MV-4-11 (cell line): ENCODE data around the gene RDH16.
"Not testable (repeated sequence)": the region's sequence is repeated elsewhere in the genome, so short reads cannot be mapped to it uniquely, and the experiment has no call there.

ENCODE experiments used
- DNase-seq: peaks from one replicate; lab custom pipeline; 2025; lab: John Stamatoyannopoulos, UW

The RDH16 gene

DNA sequence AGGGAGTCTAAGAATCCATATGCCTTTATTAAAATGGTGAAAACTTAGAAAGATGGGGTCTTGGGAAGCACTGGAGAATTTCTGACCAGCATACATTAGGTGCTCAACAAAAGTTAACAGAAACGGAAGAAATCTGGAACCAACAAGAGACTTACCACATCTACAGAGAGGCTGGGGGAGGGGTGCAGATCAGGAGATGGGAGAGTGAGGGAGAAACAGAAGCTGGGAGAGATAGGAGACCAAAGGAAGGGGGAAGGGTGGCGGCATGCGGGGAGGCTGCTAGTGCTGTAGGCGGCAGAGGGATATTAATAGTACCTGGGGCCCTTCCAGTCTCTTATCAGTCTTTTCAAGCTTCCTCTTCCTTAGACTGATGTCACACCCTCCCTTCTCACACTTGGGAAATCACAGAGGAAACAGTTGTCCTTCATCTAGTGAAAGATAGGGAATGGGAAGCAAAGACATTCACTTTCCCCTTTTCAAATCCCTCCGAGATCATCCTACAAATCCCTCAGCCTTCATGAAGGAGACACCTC is 30.9 kb upstream of the RDH16 start:
- peak; percentile 31 for DNase-seq

DNA sequence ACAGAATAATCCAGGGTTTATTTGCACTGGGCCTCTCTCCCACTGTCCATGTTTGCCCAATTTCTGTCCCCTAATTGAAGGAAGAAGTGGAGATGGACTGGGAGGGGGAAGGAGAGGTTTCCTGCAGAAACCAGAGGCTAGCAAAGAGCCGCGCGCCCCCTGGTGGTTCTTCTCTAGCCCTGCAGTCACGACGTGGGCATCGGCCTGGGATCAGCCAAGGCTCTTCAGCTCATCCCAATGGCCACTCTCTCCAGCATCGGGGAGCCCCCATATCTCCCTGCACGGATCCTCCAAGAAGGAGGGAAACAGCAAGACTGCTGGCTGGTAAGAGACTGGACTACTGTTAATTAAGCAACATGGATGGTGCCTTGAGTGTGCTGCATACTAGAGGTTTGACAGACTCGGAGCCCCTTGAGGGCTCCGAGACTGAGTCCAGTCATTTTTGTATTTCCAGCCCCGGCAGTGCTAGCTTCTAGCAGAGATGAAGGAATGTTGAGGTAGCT is 30.2 kb upstream of the RDH16 start:
- DNase-seq, result peak; percentile 56

DNA sequence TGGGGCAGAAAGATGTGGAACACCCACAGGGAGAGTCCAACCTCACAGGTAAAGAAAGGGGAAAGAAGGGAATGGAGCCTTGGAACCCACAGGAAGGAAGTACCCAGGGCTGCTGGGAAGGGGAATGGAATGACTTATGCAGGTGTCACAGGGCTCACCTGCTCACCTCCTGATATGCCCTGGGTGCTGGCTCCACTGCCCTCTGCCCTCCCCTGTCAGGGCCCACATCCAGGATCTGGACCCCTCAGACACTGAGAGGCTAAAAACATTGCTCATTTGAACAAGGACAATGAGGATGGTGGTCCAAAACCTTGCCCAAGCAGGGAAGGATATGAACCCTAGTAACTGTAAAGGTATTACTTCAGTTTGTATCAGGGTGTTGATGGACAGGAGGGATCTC is 29.6 kb upstream of the RDH16 start:
- DNase-seq, result no peak

DNA sequence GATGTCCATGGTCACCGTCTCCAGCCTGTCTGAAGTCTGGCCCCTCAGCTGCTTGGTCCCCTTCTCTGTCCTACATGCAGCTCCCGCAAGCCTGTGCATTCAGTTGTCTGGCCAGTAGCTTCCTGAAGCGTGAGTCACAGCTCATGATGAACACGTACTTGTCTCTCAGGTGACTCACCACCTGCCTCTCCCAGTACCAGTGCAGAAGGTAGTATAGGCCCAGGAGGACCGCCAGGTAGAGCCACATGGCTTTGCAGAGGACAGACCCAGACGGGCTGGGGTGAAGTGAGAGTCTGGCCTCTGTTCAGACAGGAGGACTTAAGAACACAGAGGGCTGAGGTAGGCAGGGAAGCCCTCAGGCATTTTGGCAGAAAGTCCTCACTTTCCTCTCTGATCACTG is 28.3 kb upstream of the RDH16 start:
- not testable (repeated sequence) for DNase-seq

DNA sequence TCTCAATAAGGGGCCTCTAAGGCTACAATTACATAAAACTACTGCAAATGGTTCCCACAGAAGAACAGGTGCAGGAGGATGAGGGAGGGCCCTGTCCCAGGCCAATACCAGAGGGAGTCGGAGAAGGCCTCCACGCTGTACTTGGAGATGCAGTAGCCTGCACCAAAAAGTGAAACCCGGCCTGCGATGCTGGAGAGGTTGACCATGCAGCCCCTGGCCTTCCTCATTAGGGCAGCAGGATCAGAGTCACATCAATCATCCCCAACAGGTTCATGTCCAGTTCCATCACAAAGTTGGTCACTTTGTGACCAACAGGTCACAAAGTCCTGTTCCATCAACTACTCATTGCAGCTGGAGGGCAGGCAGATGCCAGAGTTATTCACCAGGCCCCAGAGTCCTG is 26.0 kb upstream of the RDH16 start:
- no peak for DNase-seq

DNA sequence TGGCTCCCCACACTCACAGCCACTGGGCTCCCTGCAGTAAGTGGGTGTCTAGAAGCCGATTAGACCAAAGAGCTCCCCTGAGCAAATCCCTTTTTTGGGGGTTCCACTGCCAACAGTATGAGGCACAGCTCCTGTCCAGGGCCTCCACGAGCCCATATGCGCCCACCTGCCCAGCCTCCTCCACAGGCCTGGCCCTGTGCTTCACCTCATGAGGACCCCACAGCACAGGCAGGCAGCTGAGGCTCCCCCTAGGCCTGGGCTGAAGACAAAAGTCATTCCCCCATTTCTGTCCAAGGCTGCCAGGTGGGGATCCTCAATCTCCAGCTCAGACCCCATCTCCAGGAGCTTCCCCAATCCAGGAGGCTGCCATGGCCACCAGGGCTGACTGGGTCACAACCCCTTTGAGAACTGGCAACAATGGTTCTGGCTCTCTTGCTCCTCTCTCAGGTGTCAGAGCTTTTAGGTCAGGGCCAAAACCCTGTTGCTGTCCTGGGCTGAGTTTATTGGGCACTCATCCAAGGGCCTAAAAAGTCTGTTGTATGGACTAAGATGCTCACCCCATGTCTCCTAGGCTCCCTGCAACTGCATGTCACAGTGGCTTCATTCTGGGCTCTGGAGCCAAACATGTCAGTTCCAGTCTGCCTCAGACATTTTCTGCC is 25.3 kb upstream of the RDH16 start:
- not testable (repeated sequence) for DNase-seq

DNA sequence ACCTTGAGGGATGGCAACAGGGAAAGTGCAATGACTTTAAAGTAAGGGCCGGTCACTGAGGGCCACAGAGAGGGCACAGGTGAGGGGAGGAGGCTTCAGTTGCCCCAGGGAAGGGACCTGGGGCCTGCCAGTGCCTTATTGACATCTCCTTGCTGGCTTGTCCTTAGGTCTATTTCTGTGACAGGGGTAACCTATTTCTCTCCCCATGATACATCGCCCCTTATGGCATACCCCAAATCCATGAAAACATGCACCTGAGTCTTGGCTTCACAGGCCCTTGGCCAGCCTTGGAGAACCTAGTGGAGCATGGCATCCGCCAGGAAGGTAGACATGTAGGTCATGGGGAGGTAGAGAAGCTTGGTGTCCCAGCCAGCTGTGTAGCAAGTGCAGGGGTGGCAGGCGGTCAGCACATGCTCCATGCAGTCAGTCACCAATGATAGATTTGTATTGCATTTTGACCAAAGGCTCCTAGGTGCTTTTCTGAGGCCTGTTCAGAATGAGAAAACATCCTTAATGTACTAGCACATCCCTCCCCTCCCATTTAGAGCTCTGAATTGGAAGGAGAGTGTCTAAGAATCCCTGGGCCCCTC is 23.6 kb upstream of the RDH16 start:
- no peak for DNase-seq

DNA sequence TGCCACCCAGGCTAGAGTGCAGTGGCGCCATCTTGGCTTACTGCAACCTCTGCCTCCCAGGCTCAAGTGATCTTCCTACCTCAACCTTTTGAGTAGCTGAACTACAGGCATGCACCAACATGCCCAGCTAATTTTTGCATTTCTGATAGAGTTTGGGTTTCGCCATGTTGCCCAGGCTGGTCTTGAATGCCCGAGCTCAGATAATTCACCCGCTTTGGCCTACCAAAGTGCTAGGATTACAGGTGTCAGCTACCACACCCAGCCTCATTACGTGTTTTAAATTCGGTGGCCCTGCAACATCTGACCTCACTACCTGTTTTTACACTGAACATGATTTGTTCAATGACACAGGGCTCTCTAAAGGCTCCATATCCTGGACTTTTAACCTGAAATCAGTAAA is 22.9 kb upstream of the RDH16 start:
- no peak for DNase-seq

DNA sequence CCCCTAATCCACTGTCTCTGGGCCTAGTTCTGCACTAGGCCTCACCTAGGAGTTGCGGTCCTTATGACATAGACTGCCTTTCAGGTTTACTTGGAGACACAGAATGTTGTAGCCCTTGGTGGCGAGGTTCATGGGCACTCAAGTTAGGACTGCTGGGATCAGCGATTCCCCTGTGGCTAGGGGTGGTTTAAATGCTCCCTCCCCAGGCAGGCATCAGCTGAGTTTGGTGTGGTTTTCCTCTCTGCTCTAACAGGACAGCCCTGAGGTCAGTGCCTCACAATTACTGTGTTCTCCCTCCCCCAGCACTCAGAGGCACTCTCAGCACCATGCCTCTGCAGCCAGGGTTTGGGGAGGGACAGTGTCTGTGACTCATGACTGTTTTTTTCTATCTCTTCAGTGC is 22.2 kb upstream of the RDH16 start:
- no peak for DNase-seq

DNA sequence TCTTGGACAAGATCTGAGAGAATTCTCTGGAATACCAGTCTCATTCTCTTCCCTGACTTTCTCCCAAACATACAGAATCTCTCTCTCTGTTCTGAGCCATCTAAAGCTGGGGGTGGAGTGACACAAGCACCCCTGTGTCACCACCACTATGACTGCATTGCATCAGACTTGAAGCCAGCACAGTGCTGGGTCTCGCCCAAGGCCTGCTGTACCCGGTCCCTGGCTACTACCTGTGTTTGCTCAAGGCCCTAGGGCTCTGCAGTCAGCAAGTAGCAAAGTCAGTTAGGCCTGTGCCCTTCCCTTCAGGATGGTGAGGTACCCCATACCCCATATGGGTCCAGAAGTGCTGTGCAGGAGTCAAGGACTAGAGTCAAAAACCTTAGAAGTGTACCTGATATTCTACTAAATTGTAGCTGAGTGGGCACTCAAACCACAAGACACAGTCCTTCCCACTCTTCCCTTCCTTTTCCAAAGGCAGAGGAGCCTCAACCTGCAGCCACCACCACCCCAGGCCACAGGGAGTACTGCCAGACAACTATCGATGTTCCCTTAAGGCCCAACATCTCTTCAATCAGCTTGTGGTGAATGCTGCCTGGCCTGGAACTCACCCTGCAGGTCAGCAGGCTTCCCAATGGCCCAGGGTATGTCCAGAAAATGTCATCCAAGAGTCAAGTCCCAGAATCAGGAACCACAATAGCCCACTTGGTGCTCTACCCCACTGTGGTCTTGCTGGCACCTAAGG is 21.2 kb upstream of the RDH16 start:
- DNase-seq, result no peak

DNA sequence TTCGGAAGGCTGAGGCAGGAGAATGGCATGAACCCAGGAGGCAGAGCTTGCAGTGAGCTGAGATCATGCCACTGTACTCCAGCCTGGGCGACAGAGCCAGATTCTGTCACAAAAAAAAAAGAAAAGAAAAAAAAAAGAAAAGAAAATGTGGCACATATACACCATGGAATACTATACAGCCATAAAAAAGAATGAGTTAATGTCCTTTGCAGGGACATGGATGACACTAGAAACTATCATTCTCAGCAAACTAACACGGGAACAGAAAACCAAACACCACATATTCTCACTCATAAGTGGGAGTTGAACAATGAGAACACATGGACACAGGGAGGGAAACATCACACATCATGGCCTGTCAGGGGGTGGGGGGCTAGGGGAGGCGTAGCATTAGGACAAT is 20.0 kb upstream of the RDH16 start:
- not testable (repeated sequence) for DNase-seq

DNA sequence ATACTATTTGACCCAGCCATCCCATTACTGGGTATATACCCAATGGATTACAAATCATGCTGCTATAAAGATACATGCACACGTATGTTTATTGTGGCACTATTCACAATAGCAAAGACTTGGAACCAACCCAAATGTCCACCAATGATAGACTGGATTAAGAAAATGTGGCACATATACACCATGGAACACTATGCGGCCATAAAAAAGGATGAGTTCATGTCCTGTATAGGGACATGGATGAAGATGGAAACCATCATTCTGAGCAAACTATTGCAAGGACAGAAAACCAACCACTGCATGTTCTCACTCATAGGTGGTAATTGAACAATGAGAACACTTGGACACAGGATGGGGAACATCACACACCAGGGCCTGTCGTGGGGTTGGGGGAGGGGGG is 16.8 kb upstream of the RDH16 start:
- not testable (repeated sequence) for DNase-seq

DNA sequence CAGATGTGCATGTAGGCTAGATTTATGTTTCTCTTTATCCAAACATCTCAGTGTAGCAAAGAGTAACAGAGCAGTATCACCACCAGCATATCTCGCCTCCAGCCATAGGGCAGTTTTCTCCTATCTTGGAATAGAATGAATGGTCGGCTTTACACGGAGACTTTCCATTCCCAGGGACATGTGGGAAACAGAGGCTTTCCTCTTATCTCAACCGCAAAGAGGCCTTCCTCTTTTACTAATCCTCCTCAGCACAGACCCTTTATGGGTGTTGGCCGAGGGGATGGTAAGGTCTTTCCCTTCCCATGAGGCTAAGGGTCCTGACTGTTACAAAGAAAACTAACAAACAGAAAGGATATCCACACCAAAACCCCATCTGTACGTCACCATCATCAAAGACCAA is 11.5 kb upstream of the RDH16 start:
- DNase-seq, result peak; percentile 21

DNA sequence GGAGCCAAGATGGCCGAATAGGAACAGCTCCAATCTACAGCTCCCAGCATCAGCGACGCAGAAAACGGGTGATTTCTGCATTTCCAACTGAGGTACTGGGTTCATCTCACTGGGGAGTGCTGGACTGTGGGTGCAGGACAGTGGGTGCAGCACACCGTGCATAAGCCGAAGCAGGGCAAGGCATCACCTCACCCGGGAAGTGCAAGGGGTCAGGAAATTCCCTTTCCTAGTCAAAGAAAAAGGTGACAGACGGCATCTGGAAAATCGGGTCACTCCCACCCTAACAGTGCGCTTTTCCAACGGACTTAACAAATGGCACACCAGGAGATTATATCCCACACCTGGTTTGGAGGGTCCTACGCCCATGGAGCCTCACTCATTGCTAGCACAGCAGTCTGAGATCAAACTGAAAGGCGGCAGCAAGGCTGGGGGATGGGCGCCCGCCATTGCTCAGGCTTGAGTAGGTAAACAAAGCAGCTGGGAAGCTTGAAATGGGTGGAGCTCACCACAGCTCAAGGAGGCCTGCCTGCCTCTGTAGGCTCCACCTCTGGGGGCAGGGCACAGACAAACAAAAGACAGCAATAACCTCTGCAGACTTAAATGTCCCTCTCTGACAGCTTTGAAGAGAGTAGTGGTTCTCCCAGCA is 8.7 kb upstream of the RDH16 start:
- DNase-seq, result not testable (repeated sequence)

DNA sequence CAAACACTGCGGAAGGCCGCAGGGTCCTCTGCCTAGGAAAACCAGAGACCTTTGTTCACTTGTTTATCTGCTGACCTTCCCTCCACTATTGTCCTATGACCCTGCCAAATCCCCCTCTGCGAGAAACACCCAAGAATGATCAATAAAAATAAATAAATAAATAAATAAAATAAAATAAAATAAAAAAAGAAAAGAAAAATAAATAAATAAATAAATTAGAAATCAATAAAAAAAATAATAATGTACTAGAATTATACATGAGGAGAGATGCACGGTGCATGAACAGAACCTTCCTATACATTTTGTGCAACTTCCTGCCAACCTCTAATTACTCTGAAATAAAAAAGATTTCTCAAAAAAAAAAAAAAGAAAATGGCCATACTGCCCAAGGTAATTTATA is 7.7 kb upstream of the RDH16 start:
- DNase-seq, result not testable (repeated sequence)

DNA sequence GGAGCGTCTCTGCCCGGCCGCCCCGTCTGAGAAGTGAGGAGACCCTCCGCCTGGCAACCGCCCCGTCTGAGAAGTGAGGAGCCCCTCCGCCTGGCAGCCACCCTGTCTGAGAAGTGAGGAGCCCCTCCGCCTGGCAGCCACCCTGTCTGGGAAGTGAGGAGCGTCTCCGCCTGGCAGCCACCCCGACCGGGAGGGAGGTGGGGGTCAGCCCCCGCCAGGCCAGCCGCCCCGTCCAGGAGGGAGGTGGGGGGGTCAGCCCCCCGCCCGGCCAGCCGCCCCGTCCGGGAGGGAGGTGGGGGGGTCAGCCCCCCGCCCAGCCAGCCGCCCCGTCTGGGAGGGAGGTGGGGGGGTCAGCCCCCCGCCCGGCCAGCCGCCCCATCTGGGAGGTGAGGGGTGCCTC is 6.1 kb upstream of the RDH16 start:
- not testable (repeated sequence) for DNase-seq

DNA sequence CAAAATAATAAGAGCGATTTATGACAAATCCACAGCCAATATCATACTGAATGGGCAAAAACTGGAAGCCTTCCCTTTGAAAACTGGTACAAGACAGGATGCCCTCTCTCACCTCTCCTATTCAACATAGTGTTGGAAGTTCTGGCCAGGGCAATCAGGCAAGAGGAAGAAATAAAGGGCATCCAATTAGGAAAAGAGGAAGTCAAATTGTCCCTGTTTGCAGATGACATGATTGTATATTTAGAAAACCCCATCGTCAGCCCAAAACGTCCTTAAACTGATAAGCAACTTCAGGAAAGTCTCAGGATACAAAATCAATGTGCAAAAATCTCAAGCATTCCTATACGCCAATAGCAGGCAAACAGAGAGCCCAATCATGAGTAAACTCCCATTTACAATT is 4.8 kb upstream of the RDH16 start:
- DNase-seq, result not testable (repeated sequence)

DNA sequence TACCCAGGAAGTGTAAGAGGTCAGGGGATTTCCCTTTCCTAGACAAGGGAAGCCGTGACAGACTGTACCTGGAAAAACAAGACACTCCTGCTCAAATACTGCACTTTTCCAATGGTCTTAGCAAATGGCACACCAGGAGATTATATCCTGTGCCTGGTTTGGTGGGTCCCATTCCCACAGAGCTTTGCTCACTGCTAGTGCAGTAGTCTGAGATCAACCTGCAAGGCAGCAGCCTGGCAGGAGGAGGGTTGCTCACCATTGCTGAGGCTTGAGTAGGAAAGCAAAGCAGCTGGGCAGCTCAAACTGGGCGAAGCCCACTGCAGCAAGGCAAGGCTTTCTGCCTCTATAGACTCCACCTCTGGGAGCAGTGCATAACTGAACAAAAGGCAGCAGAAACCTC is 1.0 kb upstream of the RDH16 start:
- DNase-seq, result no peak

DNA sequence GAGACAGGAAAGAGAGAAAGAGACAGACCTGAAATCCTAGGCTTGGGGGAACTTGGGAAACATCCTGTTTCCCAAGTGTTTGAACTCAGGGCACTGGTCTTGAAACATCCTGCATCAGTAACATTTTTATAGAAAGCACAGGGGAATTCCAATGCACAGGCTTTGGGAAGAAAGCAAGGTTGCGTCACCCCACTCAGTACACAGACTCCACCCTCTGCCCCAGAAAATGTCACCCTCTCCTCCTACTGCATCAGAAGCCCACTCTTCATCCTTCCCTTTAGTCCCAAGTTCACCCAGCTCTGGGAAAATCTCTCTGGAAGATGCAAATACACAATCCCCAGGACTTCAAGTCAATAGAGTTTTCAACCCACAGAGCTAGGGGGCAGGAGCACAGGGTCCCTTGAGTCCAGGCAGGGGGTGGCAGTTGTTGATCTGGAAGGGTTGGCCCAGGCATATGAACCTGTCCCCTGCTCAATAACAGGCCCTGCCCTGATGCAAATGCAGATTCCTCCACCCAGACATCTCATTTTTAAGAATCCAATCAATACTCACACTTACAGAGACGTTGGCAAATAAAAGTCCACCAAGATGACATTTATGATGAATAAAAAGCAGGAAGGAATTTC is 1.7 kb downstream of the RDH16 start:
- DNase-seq, result no peak

DNA sequence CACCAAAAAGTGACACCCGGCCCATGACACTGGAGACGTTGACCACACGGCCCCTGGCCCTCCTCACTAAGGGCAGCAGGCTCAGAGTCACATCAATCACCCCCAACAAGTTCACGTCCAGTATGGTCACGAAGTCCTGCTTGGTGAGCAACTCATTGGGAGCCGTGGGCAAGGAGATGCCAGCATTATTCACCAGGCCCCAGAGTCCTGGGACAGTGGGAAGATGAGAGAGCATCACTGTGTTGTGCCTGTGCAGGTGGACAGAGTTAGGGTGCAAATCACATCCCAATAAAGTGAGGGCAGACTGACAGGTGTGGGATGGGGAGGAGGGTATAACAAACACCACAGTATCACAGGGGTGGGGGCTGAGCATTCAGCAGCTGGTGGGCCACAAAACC is 2.5 kb downstream of the RDH16 start:
- DNase-seq, result no peak

DNA sequence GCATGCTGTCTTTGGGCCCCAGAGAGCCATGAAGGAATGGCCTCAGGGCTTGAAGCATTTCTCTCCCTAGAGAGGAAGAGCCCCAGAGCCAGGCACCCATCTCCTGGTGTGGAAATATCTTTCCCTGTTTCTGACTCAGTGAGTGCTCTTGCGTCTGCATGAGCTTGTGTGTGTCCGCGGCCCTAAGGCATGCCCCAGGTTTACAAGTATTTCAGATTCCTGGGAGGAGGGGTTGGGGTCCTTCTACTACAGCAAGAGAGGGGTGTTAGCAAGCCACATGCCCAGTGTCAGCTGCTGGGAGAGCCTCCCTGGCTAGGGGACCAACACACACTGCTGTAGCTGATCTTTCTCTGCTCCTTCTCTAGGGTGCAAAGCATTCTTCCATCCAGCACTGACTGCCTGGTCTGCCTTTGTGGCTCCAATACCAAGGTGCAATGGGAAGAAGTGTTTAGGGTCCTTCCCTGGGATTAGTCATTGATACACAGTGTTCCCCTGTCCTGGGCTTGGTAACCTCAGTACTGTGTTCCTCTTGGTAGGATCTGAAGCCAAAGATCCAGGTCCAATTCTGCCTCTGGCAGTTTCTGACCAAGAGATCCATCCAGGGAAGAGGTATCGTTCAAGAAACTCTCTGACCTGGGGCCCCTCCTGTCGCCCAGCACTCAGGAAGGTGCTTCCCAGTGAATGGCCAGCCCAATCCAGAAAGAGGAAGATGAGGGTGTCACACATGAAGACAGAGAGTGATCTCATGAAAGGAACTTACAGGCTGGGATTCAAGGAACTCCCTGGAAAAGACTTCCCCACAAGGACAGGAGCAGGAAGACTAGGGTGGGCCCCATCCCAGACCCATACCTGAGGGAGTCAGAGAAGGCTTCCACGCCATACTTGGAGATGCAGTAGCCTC is 3.1 kb downstream of the RDH16 start:
- DNase-seq, result no peak
